Measurements from ENCODE around the gene C16orf74. TPM values are rescaled to one million over a fixed set of nuclear protein-coding genes. Genes with fewer than 3 reads are reported as not detected.
A peak's percentile ranks its signal among the peaks of the same experiment; 100 is the strongest.

Gene C16orf74
- total and polyA plus RNA-seq, 8 donors, result 0.37 to 1.3 (median 0.72) TPM

DNA sequence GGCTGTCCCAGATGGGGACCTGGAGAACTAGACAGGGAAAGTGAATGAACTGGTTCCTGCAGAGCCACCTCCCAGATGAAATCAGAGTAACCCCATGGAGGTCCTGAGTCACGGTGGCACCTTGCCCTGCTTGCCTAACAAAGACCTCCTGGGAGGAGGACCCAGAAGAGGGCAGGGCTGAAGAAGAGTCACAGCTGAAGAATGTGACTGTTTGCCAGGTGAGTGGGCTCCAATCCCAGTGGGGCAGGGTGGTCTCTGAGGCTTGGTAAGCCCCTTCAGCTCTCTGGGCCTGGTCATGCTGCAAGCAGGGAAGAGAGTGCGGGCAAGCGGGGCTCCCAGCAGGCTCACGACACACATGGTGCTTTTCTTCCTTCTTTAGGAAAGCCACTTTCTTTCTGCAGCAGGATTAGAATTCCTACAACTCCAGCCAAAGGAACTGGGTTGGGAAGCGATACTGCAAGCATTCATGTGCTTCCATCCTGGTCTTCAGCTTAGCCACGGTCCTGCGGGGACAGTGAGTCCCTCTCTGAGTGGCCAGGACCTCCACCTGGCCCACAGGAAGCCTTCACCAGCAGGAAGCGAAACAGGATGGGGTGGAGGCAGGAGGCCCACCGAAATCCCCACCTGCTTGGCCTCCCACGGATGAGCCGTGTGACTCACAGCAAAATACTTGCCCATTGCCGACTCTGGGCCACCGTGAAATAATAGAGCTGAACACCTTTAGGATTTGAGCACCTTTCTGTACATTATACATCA is 4.3 kb downstream of the C16orf74 start:
- intact Hi-C loops (cut with DNase I), result no loop called here
- TF ChIP-seq, protein P1, sequence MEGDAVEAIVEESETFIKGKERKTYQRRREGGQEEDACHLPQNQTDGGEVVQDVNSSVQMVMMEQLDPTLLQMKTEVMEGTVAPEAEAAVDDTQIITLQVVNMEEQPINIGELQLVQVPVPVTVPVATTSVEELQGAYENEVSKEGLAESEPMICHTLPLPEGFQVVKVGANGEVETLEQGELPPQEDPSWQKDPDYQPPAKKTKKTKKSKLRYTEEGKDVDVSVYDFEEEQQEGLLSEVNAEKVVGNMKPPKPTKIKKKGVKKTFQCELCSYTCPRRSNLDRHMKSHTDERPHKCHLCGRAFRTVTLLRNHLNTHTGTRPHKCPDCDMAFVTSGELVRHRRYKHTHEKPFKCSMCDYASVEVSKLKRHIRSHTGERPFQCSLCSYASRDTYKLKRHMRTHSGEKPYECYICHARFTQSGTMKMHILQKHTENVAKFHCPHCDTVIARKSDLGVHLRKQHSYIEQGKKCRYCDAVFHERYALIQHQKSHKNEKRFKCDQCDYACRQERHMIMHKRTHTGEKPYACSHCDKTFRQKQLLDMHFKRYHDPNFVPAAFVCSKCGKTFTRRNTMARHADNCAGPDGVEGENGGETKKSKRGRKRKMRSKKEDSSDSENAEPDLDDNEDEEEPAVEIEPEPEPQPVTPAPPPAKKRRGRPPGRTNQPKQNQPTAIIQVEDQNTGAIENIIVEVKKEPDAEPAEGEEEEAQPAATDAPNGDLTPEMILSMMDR (IDR thresholded peaks at IDR 0.05), result no peak
- peak in 2 of 4 donors; percentile 22 for ATAC-seq
- no peaks in the 10 kb centered on the region for H3K9me3 ChIP-seq
- no peak for DNase-seq
- H3K27me3 ChIP-seq, result no peaks in the 10 kb centered on the region
- H3K27ac ChIP-seq, result no peak overlapping the region
- H3K36me3 ChIP-seq, result no peaks in the 10 kb centered on the region
- H3K4me1 ChIP-seq, result peaks cover 10 to 14% (median 12%) of the 10 kb centered on the region in 3 donors
- FAIRE-seq, result no peak
- no peak overlapping the region for H3K4me3 ChIP-seq
- WGBS, 2 donors, result 84 to 87% methylated on average over 13 of the region's 13 CpGs

DNA sequence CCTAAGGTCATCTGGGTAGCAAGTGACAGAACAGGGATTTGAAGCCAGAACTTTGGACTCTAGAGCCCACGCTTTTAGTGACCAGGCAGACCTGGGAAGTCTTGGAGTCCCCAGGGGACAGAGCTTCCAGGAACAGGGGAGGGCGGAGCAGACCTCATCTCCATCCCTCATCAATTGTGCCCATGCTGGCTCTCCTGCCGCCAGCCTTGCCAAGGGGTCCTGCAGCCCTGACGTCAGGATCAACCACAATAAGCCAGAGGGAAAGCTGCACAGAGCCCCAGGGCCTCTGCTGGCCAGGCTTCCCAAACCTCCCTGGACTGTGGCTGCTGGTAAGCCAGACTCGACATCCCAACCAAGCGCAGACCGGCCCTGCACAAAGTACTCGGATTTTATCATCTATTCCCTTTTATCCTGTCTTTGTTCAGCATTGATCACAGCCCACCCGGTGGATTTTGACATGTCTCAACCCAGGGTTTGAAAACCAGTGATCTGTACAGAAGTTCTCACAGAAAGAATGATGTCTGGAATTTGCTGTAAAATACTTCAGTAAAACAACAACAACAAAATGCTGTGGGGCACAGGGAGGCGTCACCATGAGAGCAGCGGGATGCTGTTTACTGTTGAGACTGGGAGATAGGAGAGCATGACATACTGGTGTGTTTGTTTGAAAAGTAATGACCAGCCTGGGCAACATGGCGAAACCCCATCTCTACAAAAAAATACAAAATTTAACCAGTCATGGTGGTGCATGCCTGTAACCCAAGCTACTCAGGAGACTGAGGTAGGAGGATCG is 11.8 kb downstream of the C16orf74 start:
- H3K4me1 ChIP-seq, result peaks cover 3 to 9% (median 8%) of the 10 kb centered on the region in 3 donors
- no peaks in the 10 kb centered on the region for H3K36me3 ChIP-seq
- DNase-seq (no peak), ATAC-seq (no peak), FAIRE-seq (no peak)
- TF ChIP-seq, protein P1 (IDR thresholded peaks at IDR 0.05), result no peak
- no peaks in the 10 kb centered on the region for H3K27me3 ChIP-seq
- H3K4me3 ChIP-seq, result no peak overlapping the region
- intact Hi-C loops (cut with DNase I), result no loop called here
- H3K9me3 ChIP-seq, result no peaks in the 10 kb centered on the region
- 67 to 73% methylated on average over 12 to 13 of the region's 13 CpGs for WGBS, 2 donors
- H3K27ac ChIP-seq, result no peak overlapping the region

DNA sequence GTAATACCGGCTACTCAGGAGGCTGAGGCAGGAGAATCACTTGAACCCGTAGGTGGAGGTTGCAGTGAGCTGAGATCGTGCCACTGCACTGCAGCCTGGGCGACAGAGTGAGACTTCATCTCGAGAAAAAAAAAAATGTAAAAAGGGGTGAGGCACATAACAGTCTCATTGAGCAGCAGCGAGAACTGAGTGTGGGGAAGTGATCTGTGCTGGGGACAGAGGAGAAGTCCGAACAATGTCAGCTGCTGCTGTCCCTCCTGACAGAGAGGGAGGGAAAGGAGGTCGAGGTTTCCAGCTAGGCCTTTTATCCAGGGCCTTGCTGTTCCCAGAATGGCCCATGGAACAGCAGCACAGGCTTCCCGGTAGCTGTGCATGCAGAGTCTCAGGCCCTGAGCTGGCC is 14.0 kb downstream of the C16orf74 start:
- H3K27me3 ChIP-seq, result no peaks in the 10 kb centered on the region
- no peak for FAIRE-seq
- H3K9me3 ChIP-seq, result no peaks in the 10 kb centered on the region
- WGBS, 2 donors, result 88 to 94% methylated on average over 9 of the region's 9 CpGs
- no peaks in the 10 kb centered on the region for H3K36me3 ChIP-seq
- no peak overlapping the region for H3K4me3 ChIP-seq
- DNase-seq, result no peak
- TF ChIP-seq, protein P1 (IDR thresholded peaks at IDR 0.05), result no peak
- H3K27ac ChIP-seq, result no peak overlapping the region
- intact Hi-C loops (cut with DNase I), result no loop called here
- no peak for ATAC-seq
- peaks cover 3 to 9% (median 8%) of the 10 kb centered on the region in 3 donors for H3K4me1 ChIP-seq

DNA sequence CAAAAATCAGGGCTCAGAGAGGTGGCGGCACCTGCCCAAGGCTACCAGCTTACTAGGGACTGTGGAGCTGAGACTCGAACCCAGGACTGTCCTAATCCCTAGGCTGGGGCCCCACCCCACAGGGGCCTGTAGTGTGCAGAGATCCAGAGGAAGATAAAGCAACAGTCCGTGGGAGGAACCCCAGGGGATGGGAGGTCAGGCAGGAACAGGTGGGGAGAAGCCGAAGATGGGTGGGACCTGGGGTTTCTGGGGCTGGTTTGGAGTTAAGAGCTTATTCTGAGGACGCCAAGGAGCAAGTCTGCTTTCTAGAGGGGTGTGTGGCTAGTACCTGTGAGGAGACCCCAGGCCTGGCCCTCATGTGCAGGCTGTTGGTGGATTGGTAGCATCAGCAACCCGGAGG is 14.9 kb downstream of the C16orf74 start:
- ATAC-seq, result no peak
- H3K27ac ChIP-seq, result no peak overlapping the region
- peaks cover 3 to 9% (median 8%) of the 10 kb centered on the region in 3 donors for H3K4me1 ChIP-seq
- no peak for DNase-seq
- H3K9me3 ChIP-seq, result no peaks in the 10 kb centered on the region
- H3K4me3 ChIP-seq, result no peak overlapping the region
- intact Hi-C loops (cut with DNase I), result no loop called here
- no peaks in the 10 kb centered on the region for H3K36me3 ChIP-seq
- TF ChIP-seq, protein P1 (IDR thresholded peaks at IDR 0.05), result no peak
- H3K27me3 ChIP-seq, result no peaks in the 10 kb centered on the region
- WGBS, 2 donors, result 72 to 79% methylated on average over 6 of the region's 6 CpGs
- FAIRE-seq, result no peak

All from pancreas (tissue), 10 donors.